GM23338 (cell line): ENCODE data around the gene EVI5. TPM values are rescaled to one million over a fixed set of nuclear protein-coding genes. Genes with fewer than 3 reads are reported as not detected.

ENCODE experiments used
- ATAC-seq: fragments of 200-7000 bp; cut with Tn5 transposase; 3 replicates; pipeline ENCODE4 v1.9.1; 2020
- DNase-seq: peaks from one replicate; pipeline ENCODE4 v3.0.0-alpha.2; 2015; ENCODE audit warnings: low spot score
- H2AFZ ChIP-seq: fragments of 200-600 bp; sonication (generic); 2 replicates; pipeline ENCODE4 v1.8.0; 2016; ENCODE audit warnings: antibody characterized with exemption, mild to moderate bottlenecking, moderate library complexity
- H3F3A ChIP-seq: fragments of 200-600 bp; sonication (generic); replicated peaks from 2 replicates; pipeline ENCODE4 v1.8.0; 2017; ENCODE audit warnings: antibody characterized with exemption, mixed run types, low read depth
- H3K27ac ChIP-seq: fragments of 200-600 bp; sonication (generic); 2 replicates; pipeline ENCODE4 v1.6.1; 2016; ENCODE audit warnings: low read depth
- H3K27me3 ChIP-seq: fragments of 200-600 bp; sonication (generic); 2 replicates; pipeline ENCODE4 v1.8.0; 2016; ENCODE audit warnings: mild to moderate bottlenecking, mixed run types, moderate library complexity; ENCODE audit not compliant: insufficient read depth
- H3K36me3 ChIP-seq: fragments of 200-600 bp; sonication (generic); 2 replicates; pipeline ENCODE4 v1.8.0; 2016; ENCODE audit warnings: mild to moderate bottlenecking; ENCODE audit not compliant: insufficient read depth
- H3K4me1 ChIP-seq: fragments of 200-600 bp; sonication (generic); 2 replicates; pipeline ENCODE4 v1.8.0; 2016; ENCODE audit warnings: mild to moderate bottlenecking, moderate library complexity; ENCODE audit not compliant: insufficient read depth
- H3K4me2 ChIP-seq: fragments of 200-600 bp; sonication (generic); 2 replicates; pipeline ENCODE4 v1.7.1; 2017; ENCODE audit warnings: mixed run types
- H3K4me3 ChIP-seq: fragments of 200-600 bp; sonication (generic); 2 replicates; pipeline ENCODE4 v1.6.1; 2016; ENCODE audit warnings: mixed run types
- H3K79me2 ChIP-seq: fragments of 200-600 bp; sonication (generic); replicated peaks from 2 replicates; pipeline ENCODE4 v1.8.0; 2017; ENCODE audit warnings: mild to moderate bottlenecking; ENCODE audit not compliant: insufficient read depth
- H3K9me2 ChIP-seq: fragments of 200-600 bp; sonication (generic); 2 replicates; pipeline ENCODE4 v1.8.0; 2017; ENCODE audit not compliant: insufficient read depth
- H4K20me1 ChIP-seq: fragments of 200-600 bp; sonication (generic); replicated peaks from 2 replicates; pipeline ENCODE4 v1.8.0; 2017; ENCODE audit warnings: mild to moderate bottlenecking; ENCODE audit not compliant: insufficient read depth
- H3K27ac Mint-ChIP-seq: 2 replicates; pipeline ENCODE4 v1.8.0; 2020; ENCODE audit warnings: inconsistent platforms, mild to moderate bottlenecking, moderate library complexity, mixed read lengths
- H3K27me3 Mint-ChIP-seq: 3 replicates; pipeline ENCODE4 v1.8.0; 2022; ENCODE audit warnings: low read depth, mild to moderate bottlenecking, moderate library complexity, mixed read lengths, inconsistent platforms; ENCODE audit not compliant: insufficient read depth, poor library complexity
- H3K36me3 Mint-ChIP-seq: 3 replicates; pipeline ENCODE4 v1.8.0; 2021; ENCODE audit warnings: low read depth, mild to moderate bottlenecking, inconsistent platforms, moderate library complexity, mixed read lengths
- H3K4me1 Mint-ChIP-seq: 3 replicates; pipeline ENCODE4 v1.8.0; 2020; ENCODE audit warnings: mild to moderate bottlenecking, inconsistent platforms, mixed read lengths
- H3K4me3 Mint-ChIP-seq: 3 replicates; pipeline ENCODE4 v1.8.0; 2021; ENCODE audit warnings: moderate library complexity, mild to moderate bottlenecking, inconsistent platforms, mixed read lengths
- H3K9me3 Mint-ChIP-seq: 3 replicates; pipeline ENCODE4 v1.8.0; 2020; ENCODE audit warnings: moderate library complexity, mild to moderate bottlenecking, inconsistent platforms, mixed read lengths
- CREB1 ChIP-seq: fragments of 250-450 bp; sonication (Bioruptor Pico); IDR thresholded peaks from 2 replicates; pipeline ENCODE4 v1.5.0; 2020; ENCODE audit warnings: low read depth, mild to moderate bottlenecking, moderate library complexity
- CTCF ChIP-seq, 2 experiments: fragments of 200-600 bp in 1 of 2; sonication (generic) in 1 of 2; conservative IDR thresholded peaks; 2 replicates each; pipeline versions ENCODE4 v1.5.1 to v1.6.1; 2016 to 2017; ENCODE audit warnings: antibody characterized with exemption in 2 of 2, low read depth in 2 of 2, mild to moderate bottlenecking in 2 of 2, moderate library complexity in 1 of 2
- ETS1 ChIP-seq: IDR thresholded peaks from 2 replicates; pipeline ENCODE4 v1.6.1; 2016; ENCODE audit warnings: antibody characterized with exemption
- EZH2phosphoT487 ChIP-seq: fragments of 200-600 bp; sonication (generic); IDR thresholded peaks from one replicate; pipeline ENCODE4 v1.8.1; 2018; ENCODE audit warnings: antibody characterized with exemption; ENCODE audit not compliant: unreplicated experiment
- JUNB ChIP-seq: IDR thresholded peaks from one replicate; pipeline ENCODE4 v1.6.1; 2016; ENCODE audit warnings: antibody characterized with exemption; ENCODE audit not compliant: unreplicated experiment
- NANOG ChIP-seq: IDR thresholded peaks from 2 replicates; pipeline ENCODE4 v1.6.1; 2016; ENCODE audit warnings: antibody characterized with exemption, borderline replicate concordance
- REST ChIP-seq: IDR thresholded peaks from one replicate; pipeline ENCODE4 v1.6.1; 2018; ENCODE audit warnings: antibody characterized with exemption; ENCODE audit not compliant: unreplicated experiment
- STAT1 ChIP-seq: IDR thresholded peaks from one replicate; pipeline ENCODE4 v1.6.1; 2016; ENCODE audit warnings: antibody characterized with exemption; ENCODE audit not compliant: unreplicated experiment
- ZNF114 ChIP-seq: fragments of 250-450 bp; sonication (Bioruptor Pico); IDR thresholded peaks from 2 replicates; pipeline ENCODE4 v1.5.0; 2020; ENCODE audit warnings: mild to moderate bottlenecking, moderate library complexity
- ZNF331 ChIP-seq: fragments of 250-450 bp; sonication (Bioruptor Pico); IDR thresholded peaks from 2 replicates; pipeline ENCODE4 v1.5.0; 2020; ENCODE audit warnings: low read depth, mild to moderate bottlenecking, moderate library complexity
- polyA plus RNA-seq: library from polyadenylated mRNA; unstranded; fragments of >200 nt; fragmentation: Nextera tagmentation; extraction: Ambion mirVana; gene quantifications from 2 replicates; pipeline ENCODE4 v1.2.1, GENCODE V29; 2016
- total RNA-seq: library from RNA; depleted of rRNA; stranded (reverse); fragments of >200 nt; shearing (Covaris generic); gene quantifications from 2 replicates; pipeline ENCODE4 v1.2.3, GENCODE V29; 2014

Gene EVI5
- total and polyA plus RNA-seq, 2 experiments from 2014 or later: 15.6 to 24.8 TPM

GRCh38 chr1:92695104-92695503 is 89.8 kb downstream of the EVI5 start:
- Histone ChIP-seq H3K36me3 (no peaks in the 10 kb centered on the region), H3K27me3 (no peaks in the 10 kb centered on the region), H3K27ac (no peak overlapping the region), H4K20me1 (peaks cover 4% of the 10 kb centered on the region), H3K4me3 (no peak overlapping the region), H3F3A (no peaks in the 10 kb centered on the region), H2AFZ (no peak overlapping the region), H3K9me2 (no peaks in the 10 kb centered on the region), H3K4me1 (no peaks in the 10 kb centered on the region), H3K4me2 (no peak overlapping the region), H3K79me2 (no peaks in the 10 kb centered on the region)
- Mint-ChIP-seq H3K4me1 (no peaks in the 10 kb centered on the region), H3K27ac (no peak overlapping the region), H3K4me3 (no peak overlapping the region), H3K27me3 (no peaks in the 10 kb centered on the region), H3K9me3 (no peaks in the 10 kb centered on the region), H3K36me3 (peaks cover 6% of the 10 kb centered on the region; the same call in 1 of the 3 replicates)
- ATAC-seq (no peak), DNase-seq (no peak)
- TF ChIP-seq EZH2phosphoT487 (no peak), ETS1 (no peak), ZNF331 (CRISPR knock-in tag) (no peak), REST (no peak), NANOG (no peak), JUNB (no peak), CTCF (conservative IDR thresholded peaks at IDR 0.05; ENCODE audit: low read depth in 2 of 2) (no peak)

GRCh38 chr1:92691925-92692324 is 93.0 kb downstream of the EVI5 start:
- Histone ChIP-seq H4K20me1 (no peaks in the 10 kb centered on the region), H3K4me1 (no peaks in the 10 kb centered on the region), H3K27ac (no peak overlapping the region), H3F3A (no peaks in the 10 kb centered on the region), H2AFZ (no peak overlapping the region), H3K9me2 (no peaks in the 10 kb centered on the region), H3K79me2 (no peaks in the 10 kb centered on the region), H3K27me3 (no peaks in the 10 kb centered on the region), H3K4me3 (no peak overlapping the region), H3K36me3 (no peaks in the 10 kb centered on the region), H3K4me2 (no peak overlapping the region)
- Mint-ChIP-seq H3K36me3 (peaks cover 14% of the 10 kb centered on the region), H3K27me3 (no peaks in the 10 kb centered on the region), H3K4me3 (no peak overlapping the region), H3K4me1 (no peaks in the 10 kb centered on the region), H3K9me3 (peaks cover 5% of the 10 kb centered on the region), H3K27ac (no peak overlapping the region)
- ATAC-seq (no peak), DNase-seq (no peak)
- TF ChIP-seq REST (no peak), STAT1 (no peak), CREB1 (CRISPR knock-in tag) (no peak), ETS1 (no peak), JUNB (no peak), EZH2phosphoT487 (no peak), ZNF331 (CRISPR knock-in tag) (no peak), CTCF (conservative IDR thresholded peaks at IDR 0.05; ENCODE audit: low read depth in 2 of 2) (no peak), ZNF114 (CRISPR knock-in tag) (no peak)
